Measurements from ENCODE around the gene CDK5. TPM values are rescaled to one million over a fixed set of nuclear protein-coding genes. Genes with fewer than 3 reads are reported as not detected.
A peak's percentile ranks its signal among the peaks of the same experiment; 100 is the strongest.
"Not testable (repeated sequence)": the region's sequence is repeated elsewhere in the genome, so short reads cannot be mapped to it uniquely, and the experiment has no call there.

Gene CDK5
- total RNA-seq, 2 donors from 2014 or later: 13.0 to 19.4 TPM

- Mint-ChIP-seq H3K36me3 (peaks cover 9 to 20% of the 10 kb centered on the region in 2 donors), H3K27ac (peak overlapping the region; percentile 9 to 76), H3K9me3 (no peaks in the 10 kb centered on the region)
- DNase-seq (ENCODE audit: low spot score in 2 of 2) (no peak), ATAC-seq (no peak)
These were observed 40.2 kb downstream of the CDK5 start for GRCh38 chr7:151017370-151017952.

GRCh38 chr7:151016942-151017341 lies 40.8 kb downstream of the CDK5 start:
- DNase-seq (ENCODE audit: low spot score in 2 of 2) (no peak), ATAC-seq (no peak)
- Mint-ChIP-seq H3K27ac (no peak overlapping the region), H3K9me3 (no peaks in the 10 kb centered on the region), H3K36me3 (peaks cover 10 to 20% of the 10 kb centered on the region in 2 donors)

GRCh38 chr7:151016505-151016904 lies 41.2 kb downstream of the CDK5 start:
- Mint-ChIP-seq H3K9me3 (no peaks in the 10 kb centered on the region), H3K36me3 (peaks cover 10 to 20% of the 10 kb centered on the region in 2 donors), H3K27ac (no peak overlapping the region)
- DNase-seq (ENCODE audit: low spot score in 2 of 2): no peak
- ATAC-seq: no peak

GRCh38 chr7:151015967-151016366 lies 41.7 kb downstream of the CDK5 start:
- H3K27ac Mint-ChIP-seq: peak overlapping the region in 1 of 2 donors; percentile 67

GRCh38 chr7:151014950-151015349 lies 42.7 kb downstream of the CDK5 start:
- peak in 1 of 2 donors; percentile 30 for ATAC-seq
- no peak for DNase-seq (ENCODE audit: low spot score in 2 of 2)
- H3K9me3 Mint-ChIP-seq: no peaks in the 10 kb centered on the region
- peak overlapping the region in 1 of 2 donors; percentile 67 for H3K27ac Mint-ChIP-seq
- H3K36me3 Mint-ChIP-seq: peaks cover 10 to 20% of the 10 kb centered on the region in 2 donors

More at GRCh38 chr7:151015967-151016366, 41.7 kb downstream of the CDK5 start:
- no peak for DNase-seq (ENCODE audit: low spot score in 2 of 2)
- no peak for ATAC-seq
- Mint-ChIP-seq H3K9me3 (no peaks in the 10 kb centered on the region), H3K36me3 (peaks cover 10 to 20% of the 10 kb centered on the region in 2 donors)

- peaks cover 10 to 14% of the 10 kb centered on the region in 2 donors for H3K36me3 Mint-ChIP-seq
- peak; percentile 62 to 63 for ATAC-seq
- no peaks in the 10 kb centered on the region for H3K9me3 Mint-ChIP-seq
- DNase-seq (ENCODE audit: low spot score in 2 of 2): peak; percentile 76 to 82
- peak overlapping the region; percentile 67 to 93 for H3K27ac Mint-ChIP-seq
These were observed 43.8 kb downstream of the CDK5 start for GRCh38 chr7:151013733-151014497.

GRCh38 chr7:151013356-151013732 lies 44.4 kb downstream of the CDK5 start:
- peaks cover 7 to 11% of the 10 kb centered on the region in 2 donors for H3K36me3 Mint-ChIP-seq
- no peak overlapping the region for H3K27ac Mint-ChIP-seq
- no peak for ATAC-seq
- no peaks in the 10 kb centered on the region for H3K9me3 Mint-ChIP-seq
- no peak for DNase-seq (ENCODE audit: low spot score in 2 of 2)

GRCh38 chr7:151012911-151013347 lies 44.8 kb downstream of the CDK5 start:
- DNase-seq (ENCODE audit: low spot score in 2 of 2): no peak
- peaks cover 6 to 7% of the 10 kb centered on the region in 2 donors for H3K36me3 Mint-ChIP-seq
- H3K9me3 Mint-ChIP-seq: no peaks in the 10 kb centered on the region
- peak overlapping the region; percentile 64 to 81 for H3K27ac Mint-ChIP-seq
- ATAC-seq: no peak

GRCh38 chr7:151012031-151012692 lies 45.5 kb downstream of the CDK5 start:
- ATAC-seq (no peak), DNase-seq (ENCODE audit: low spot score in 2 of 2) (no peak)
- peaks cover 6 to 7% of the 10 kb centered on the region in 2 donors for H3K36me3 Mint-ChIP-seq
- H3K9me3 Mint-ChIP-seq: no peaks in the 10 kb centered on the region
- H3K27ac Mint-ChIP-seq: peak overlapping the region; percentile 64 to 81

- not testable (repeated sequence) for ATAC-seq, H3K9me3 Mint-ChIP-seq
These were observed 46.1 kb downstream of the CDK5 start for GRCh38 chr7:151011616-151012015.

GRCh38 chr7:151011097-151011409 lies 46.6 kb downstream of the CDK5 start:
- Mint-ChIP-seq H3K36me3 (peaks cover 6 to 7% of the 10 kb centered on the region in 2 donors), H3K9me3 (no peaks in the 10 kb centered on the region), H3K27ac (peak overlapping the region in 1 of 2 donors; percentile 51)
- DNase-seq (ENCODE audit: low spot score in 2 of 2): no peak
- ATAC-seq: no peak

More at GRCh38 chr7:151011616-151012015, 46.1 kb downstream of the CDK5 start:
- not testable (repeated sequence) for DNase-seq (ENCODE audit: low spot score in 2 of 2); H3K36me3 Mint-ChIP-seq
- H3K27ac Mint-ChIP-seq: peak overlapping the region in 1 of 2 donors; percentile 64

- Mint-ChIP-seq H3K36me3 (peaks cover 6 to 7% of the 10 kb centered on the region in 2 donors), H3K27ac (peak overlapping the region; percentile 51 to 87), H3K9me3 (no peaks in the 10 kb centered on the region)
- DNase-seq (ENCODE audit: low spot score in 2 of 2) (no peak), ATAC-seq (peak in 1 of 2 donors; percentile 9)
These were observed 47.2 kb downstream of the CDK5 start for GRCh38 chr7:151010307-151011096.

- ATAC-seq (no peak), DNase-seq (ENCODE audit: low spot score in 2 of 2) (no peak)
- Mint-ChIP-seq H3K27ac (peak overlapping the region in 1 of 2 donors; percentile 51), H3K9me3 (no peaks in the 10 kb centered on the region), H3K36me3 (peaks cover 6 to 7% of the 10 kb centered on the region in 2 donors)
These were observed 47.7 kb downstream of the CDK5 start for GRCh38 chr7:151010037-151010306.

GRCh38 chr7:151009327-151010036 lies 48.2 kb downstream of the CDK5 start:
- no peak for ATAC-seq
- no peaks in the 10 kb centered on the region for H3K9me3 Mint-ChIP-seq
- peak overlapping the region in 1 of 2 donors; percentile 78 for H3K27ac Mint-ChIP-seq
- peaks cover 6% of the 10 kb centered on the region in 2 donors for H3K36me3 Mint-ChIP-seq
- no peak for DNase-seq (ENCODE audit: low spot score in 2 of 2)

- Mint-ChIP-seq H3K27ac (peak overlapping the region; percentile 46 to 78), H3K9me3 (no peaks in the 10 kb centered on the region), H3K36me3 (peaks cover 0 to 6% of the 10 kb centered on the region in 2 donors)
- peak; percentile 76 to 85 for ATAC-seq
- peak; percentile 77 to 92 for DNase-seq (ENCODE audit: low spot score in 2 of 2)
These were observed 49.0 kb downstream of the CDK5 start for GRCh38 chr7:151008511-151009323.
